Smooth muscle cell (in vitro differentiated cells): ENCODE results near the gene SRC. TPM values are rescaled to one million over a fixed set of nuclear protein-coding genes. Genes with fewer than 3 reads are reported as not detected.

Source experiments
- DNase-seq: peaks from one replicate; lab custom pipeline; 2025; ENCODE audit not compliant: unreplicated experiment; lab: John Stamatoyannopoulos, UW
- H2AFZ ChIP-seq: fragments of 200-600 bp; sonication (generic); 2 replicates; pipeline ENCODE4 v1.6.0; 2016; ENCODE audit warnings: antibody characterized with exemption, low read depth, mild to moderate bottlenecking
- H3F3A ChIP-seq: fragments of 200-600 bp; sonication (generic); 2 replicates; pipeline ENCODE4 v1.6.0; 2017; ENCODE audit warnings: antibody characterized with exemption, low read depth
- H3K27ac ChIP-seq: fragments of 200-600 bp; sonication (generic); 2 replicates; pipeline ENCODE4 v1.5.1; 2016; ENCODE audit warnings: low read depth, mild to moderate bottlenecking
- H3K27me3 ChIP-seq: fragments of 200-600 bp; sonication (generic); 2 replicates; pipeline ENCODE4 v1.6.1; 2016; ENCODE audit warnings: low read depth, mild to moderate bottlenecking
- H3K36me3 ChIP-seq: fragments of 200-600 bp; sonication (generic); 2 replicates; pipeline ENCODE4 v1.5.1; 2016; ENCODE audit warnings: low read depth
- H3K4me1 ChIP-seq: fragments of 200-600 bp; sonication (generic); 2 replicates; pipeline ENCODE4 v1.5.1; 2016; ENCODE audit warnings: low read depth
- H3K4me2 ChIP-seq: fragments of 200-600 bp; sonication (generic); 2 replicates; pipeline ENCODE4 v1.6.0; 2016; ENCODE audit warnings: mild to moderate bottlenecking
- H3K4me3 ChIP-seq: fragments of 200-600 bp; sonication (generic); 2 replicates; pipeline ENCODE4 v1.5.1; 2016; ENCODE audit warnings: mild to moderate bottlenecking
- H3K79me2 ChIP-seq: fragments of 200-600 bp; sonication (generic); 2 replicates; pipeline ENCODE4 v1.6.0; 2016; ENCODE audit warnings: low read depth, mild to moderate bottlenecking
- H3K9ac ChIP-seq: fragments of 200-600 bp; sonication (generic); 2 replicates; pipeline ENCODE4 v1.6.0; 2016; ENCODE audit warnings: low read depth
- H3K9me3 ChIP-seq: fragments of 200-600 bp; sonication (generic); replicated peaks from 2 replicates; pipeline ENCODE4 v1.5.1; 2016; ENCODE audit warnings: low read depth
- H4K20me1 ChIP-seq: fragments of 200-600 bp; sonication (generic); 2 replicates; pipeline ENCODE4 v1.6.0; 2016; ENCODE audit warnings: low read depth
- CTCF ChIP-seq: fragments of 200-600 bp; sonication (generic); IDR thresholded peaks from 2 replicates; pipeline ENCODE4 v1.5.1; 2017; ENCODE audit warnings: borderline replicate concordance, mild to moderate bottlenecking, antibody characterized with exemption; ENCODE audit not compliant: insufficient read depth, poor library complexity, severe bottlenecking
- WGBS: methylation state at CpG from one replicate; pipeline ENCODE4 v1.1.7; 2016; ENCODE audit warnings: low lambda C conversion rate; 5-methylcytosine and 5-hydroxymethylcytosine counted together
- polyA plus RNA-seq: library from polyadenylated mRNA; unstranded; fragments of >200 nt; fragmentation: Nextera tagmentation; extraction: Ambion mirVana; gene quantifications from 2 replicates; pipeline ENCODE4 v1.2.1, GENCODE V29; 2016
- total RNA-seq: library from RNA; depleted of rRNA; stranded (reverse); fragments of >200 nt; gene quantifications from 2 replicates; pipeline ENCODE4 v1.2.3, GENCODE V29; 2014

Gene SRC
- total and polyA plus RNA-seq, 2 experiments from 2014 or later = 26.0 to 36.5 TPM

GRCh38 chr20:37382482-37383120 lies 36.7 kb downstream of the SRC start:
- H3K9ac ChIP-seq = no peak overlapping the region
- H3K9me3 ChIP-seq = no peaks in the 10 kb centered on the region
- 90% methylated on average over 11 of the region's 11 CpGs for WGBS
- no peak for DNase-seq
- peaks cover 17% of the 10 kb centered on the region for H3F3A ChIP-seq
- no peak overlapping the region for H3K4me2 ChIP-seq
- peaks cover 29% of the 10 kb centered on the region for H4K20me1 ChIP-seq
- H2AFZ ChIP-seq = no peak overlapping the region
- H3K79me2 ChIP-seq = peaks cover 40% of the 10 kb centered on the region
- H3K27me3 ChIP-seq = no peaks in the 10 kb centered on the region
- H3K27ac ChIP-seq = peak overlapping the region; percentile 33
- no peak for TF ChIP-seq CTCF
- no peaks in the 10 kb centered on the region for H3K36me3 ChIP-seq
- H3K4me1 ChIP-seq = peaks cover 8% of the 10 kb centered on the region
- H3K4me3 ChIP-seq = no peak overlapping the region

GRCh38 chr20:37383229-37383989 lies 37.5 kb downstream of the SRC start:
- DNase-seq = no peak
- peak overlapping the region; percentile 33 for H3K27ac ChIP-seq
- H3K4me2 ChIP-seq = no peak overlapping the region

GRCh38 chr20:37384683-37385174 lies 38.8 kb downstream of the SRC start:
- no peak overlapping the region for H2AFZ ChIP-seq
- peaks cover 12% of the 10 kb centered on the region for H4K20me1 ChIP-seq
- peaks cover 10% of the 10 kb centered on the region for H3F3A ChIP-seq
- no peak overlapping the region for H3K9ac ChIP-seq
- H3K79me2 ChIP-seq = peaks cover 23% of the 10 kb centered on the region
- no peak overlapping the region for H3K4me3 ChIP-seq
- H3K27ac ChIP-seq = no peak overlapping the region
- H3K4me2 ChIP-seq = peak overlapping the region; percentile 65
- peak; percentile 86 for TF ChIP-seq CTCF
- no peaks in the 10 kb centered on the region for H3K9me3 ChIP-seq
- H3K36me3 ChIP-seq = no peaks in the 10 kb centered on the region
- 63% methylated on average over 18 of the region's 42 CpGs for WGBS
- H3K27me3 ChIP-seq = no peaks in the 10 kb centered on the region
- no peaks in the 10 kb centered on the region for H3K4me1 ChIP-seq
- peak; percentile 30 for DNase-seq

More at GRCh38 chr20:37383229-37383989, 37.5 kb downstream of the SRC start:
- no peak for TF ChIP-seq CTCF
- peaks cover 14% of the 10 kb centered on the region for H3F3A ChIP-seq
- WGBS = 73% methylated on average over 24 of the region's 25 CpGs
- no peaks in the 10 kb centered on the region for H3K36me3 ChIP-seq
- H3K79me2 ChIP-seq = peaks cover 32% of the 10 kb centered on the region
- no peak overlapping the region for H3K9ac ChIP-seq
- no peak overlapping the region for H2AFZ ChIP-seq
- no peaks in the 10 kb centered on the region for H3K9me3 ChIP-seq
- H3K4me1 ChIP-seq = peaks cover 4% of the 10 kb centered on the region
- H3K27me3 ChIP-seq = no peaks in the 10 kb centered on the region
- peaks cover 23% of the 10 kb centered on the region for H4K20me1 ChIP-seq
- H3K4me3 ChIP-seq = no peak overlapping the region
